IPS-20b (cell line): ENCODE measurements around the gene RGL3.
"Not testable (repeated sequence)": the region's sequence is repeated elsewhere in the genome, so short reads cannot be mapped to it uniquely, and the experiment has no call there.

ENCODE experiments used
- H3K27ac ChIP-seq: one replicate; pipeline ENCODE4 v1.5.1; 2013; ENCODE audit warnings: low read length
- H3K27me3 ChIP-seq: 2 replicates; pipeline ENCODE4 v1.6.1; 2013; ENCODE audit warnings: mild to moderate bottlenecking, low read length, inconsistent platforms; ENCODE audit not compliant: insufficient read depth
- H3K36me3 ChIP-seq: 2 replicates; pipeline ENCODE4 v1.6.1; 2013; ENCODE audit warnings: low read depth, mild to moderate bottlenecking, inconsistent platforms, low read length, moderate library complexity; ENCODE audit not compliant: insufficient read depth
- H3K4me1 ChIP-seq: 2 replicates; pipeline ENCODE4 v1.6.1; 2013; ENCODE audit warnings: mild to moderate bottlenecking, control low read depth, inconsistent platforms, low read length, moderate library complexity; ENCODE audit not compliant: insufficient read depth
- H3K4me3 ChIP-seq: 2 replicates; pipeline ENCODE4 v1.5.1; 2013; ENCODE audit warnings: mild to moderate bottlenecking, low read length, inconsistent platforms
- H3K9ac ChIP-seq: 2 replicates; pipeline ENCODE4 v1.6.1; 2013; ENCODE audit warnings: low read depth, mild to moderate bottlenecking, inconsistent platforms, low read length, moderate library complexity
- H3K9me3 ChIP-seq: 2 replicates; pipeline ENCODE4 v1.6.1; 2013; ENCODE audit warnings: mild to moderate bottlenecking, low read depth, low read length, inconsistent platforms; ENCODE audit not compliant: insufficient read depth

The RGL3 gene

GRCh38 chr19:11446652-11447301 is 27.7 kb upstream of the RGL3 start:
- Histone ChIP-seq H3K27ac (no peak overlapping the region), H3K9me3 (no peaks in the 10 kb centered on the region), H3K36me3 (peaks cover 75% of the 10 kb centered on the region)

DNA sequence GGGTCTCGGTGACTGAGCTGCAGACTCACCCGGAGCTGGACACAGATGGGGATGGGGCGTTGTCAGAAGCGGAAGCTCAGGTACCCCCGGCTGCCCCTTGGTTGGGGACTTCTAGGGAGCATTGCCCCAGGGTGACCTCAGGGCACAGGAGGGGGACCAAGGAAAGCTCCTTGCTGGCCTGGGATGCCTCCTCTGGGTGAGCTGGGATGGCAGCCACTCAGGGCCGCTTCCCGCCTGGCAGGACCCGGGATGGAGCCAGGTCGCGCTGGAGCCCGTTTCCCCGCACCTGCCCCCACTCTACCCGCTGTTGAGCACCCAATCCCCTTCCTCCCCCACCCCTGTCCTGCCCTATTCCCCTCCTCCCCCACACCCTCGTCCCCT is 27.1 kb upstream of the RGL3 start:
- H3K27me3 ChIP-seq, result no peaks in the 10 kb centered on the region
- H3K9ac ChIP-seq, result no peak overlapping the region
- peaks cover 81% of the 10 kb centered on the region for H3K36me3 ChIP-seq
- H3K4me1 ChIP-seq, result no peaks in the 10 kb centered on the region
- H3K27ac ChIP-seq, result no peak overlapping the region
- H3K9me3 ChIP-seq, result no peaks in the 10 kb centered on the region
- H3K4me3 ChIP-seq, result no peak overlapping the region

More at GRCh38 chr19:11446652-11447301, 27.7 kb upstream of the RGL3 start:
- no peaks in the 10 kb centered on the region for H3K27me3 ChIP-seq
- H3K9ac ChIP-seq, result no peak overlapping the region
- no peaks in the 10 kb centered on the region; the same call in 1 of the 2 replicates for H3K4me1 ChIP-seq
- H3K4me3 ChIP-seq, result no peak overlapping the region

DNA sequence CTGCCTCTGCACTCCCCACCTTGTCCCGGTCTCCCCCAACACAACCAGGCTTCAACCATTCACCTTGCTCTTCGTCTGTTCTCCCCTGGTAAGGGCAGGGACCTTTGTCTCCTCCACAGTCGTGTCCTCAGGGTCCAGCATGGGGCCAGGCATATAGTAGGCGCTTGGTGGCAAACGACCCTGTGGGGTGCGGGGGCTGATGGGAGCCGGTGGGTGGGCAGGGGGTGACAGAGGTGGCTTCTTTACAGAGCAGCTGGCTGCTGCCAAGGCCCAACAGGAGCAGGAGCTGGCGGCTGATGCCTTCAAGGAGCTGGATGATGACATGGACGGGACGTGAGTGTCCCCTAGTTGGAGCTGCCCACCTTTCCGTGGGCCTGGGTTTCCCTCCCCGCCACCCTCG is 26.0 kb upstream of the RGL3 start:
- Histone ChIP-seq H3K9ac (no peak overlapping the region), H3K36me3 (peaks cover 82% of the 10 kb centered on the region)

GRCh38 chr19:11444059-11444458 is 24.9 kb upstream of the RGL3 start:
- H3K9me3 ChIP-seq, result no peaks in the 10 kb centered on the region
- H3K36me3 ChIP-seq, result peaks cover 85% of the 10 kb centered on the region
- H3K27ac ChIP-seq, result no peak overlapping the region
- no peaks in the 10 kb centered on the region for H3K27me3 ChIP-seq
- H3K9ac ChIP-seq, result no peak overlapping the region
- H3K4me3 ChIP-seq, result no peak overlapping the region
- no peaks in the 10 kb centered on the region for H3K4me1 ChIP-seq

More for the DNA sequence above, 26.0 kb upstream of the RGL3 start:
- Histone ChIP-seq H3K4me1 (no peaks in the 10 kb centered on the region), H3K4me3 (no peak overlapping the region), H3K27me3 (no peaks in the 10 kb centered on the region), H3K9me3 (no peaks in the 10 kb centered on the region), H3K27ac (no peak overlapping the region)

- Histone ChIP-seq H3K27ac (no peak overlapping the region), H3K4me3 (no peak overlapping the region), H3K4me1 (peaks cover 5% of the 10 kb centered on the region), H3K9ac (no peak overlapping the region), H3K36me3 (peaks cover 60% of the 10 kb centered on the region), H3K27me3 (no peaks in the 10 kb centered on the region), H3K9me3 (no peaks in the 10 kb centered on the region)
Observed at GRCh38 chr19:11437955-11438354, 18.8 kb upstream of the RGL3 start.

GRCh38 chr19:11435833-11436313 is 16.8 kb upstream of the RGL3 start:
- H3K27me3 ChIP-seq, result no peaks in the 10 kb centered on the region
- peaks cover 5% of the 10 kb centered on the region for H3K4me1 ChIP-seq
- peak overlapping the region; percentile 94 for H3K9ac ChIP-seq
- H3K36me3 ChIP-seq, result peaks cover 40% of the 10 kb centered on the region
- no peaks in the 10 kb centered on the region for H3K9me3 ChIP-seq
- H3K4me3 ChIP-seq, result peak overlapping the region; percentile 87
- H3K27ac ChIP-seq, result peak overlapping the region; percentile 2

DNA sequence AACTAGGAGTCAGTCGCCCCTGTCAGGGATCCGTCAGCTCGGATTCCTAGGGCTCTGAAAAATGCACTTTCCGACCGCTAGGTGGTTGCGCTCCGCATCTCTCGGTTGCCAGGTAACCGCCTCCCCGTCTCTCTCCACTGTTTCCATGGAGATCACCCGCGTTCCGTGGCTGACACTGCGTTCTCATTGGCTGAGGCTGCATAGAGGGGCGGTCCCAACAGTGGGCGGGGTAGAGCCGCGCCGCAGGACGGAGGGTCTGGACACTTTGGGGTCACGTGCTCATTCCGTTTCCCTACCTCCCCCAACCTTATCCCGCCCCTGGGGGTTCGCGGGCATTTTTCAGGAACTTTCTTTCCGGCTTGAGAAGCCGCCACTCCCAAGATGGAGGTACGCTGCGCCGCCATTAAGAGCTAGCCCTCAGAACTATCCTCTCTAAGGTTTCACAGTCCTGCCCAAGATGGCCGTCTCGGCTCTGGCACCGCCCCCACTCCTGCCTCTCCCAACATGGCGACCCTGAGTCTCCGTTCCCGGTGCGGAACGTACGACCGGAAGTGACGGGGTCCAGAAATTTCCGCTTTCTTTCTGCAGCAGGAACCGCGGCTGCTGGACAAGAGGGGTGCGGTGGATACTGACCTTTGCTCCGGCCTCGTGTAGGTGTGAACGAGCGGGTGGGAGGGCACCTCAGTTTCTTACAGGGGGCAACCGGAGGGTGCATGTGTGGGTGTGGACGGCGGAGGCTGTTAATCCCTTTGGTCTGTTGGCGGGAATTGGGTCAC is 16.1 kb upstream of the RGL3 start, which contains the start of the genes ODAD3 and PRKCSH:
ODAD3 (minus strand) TSS at position 65 of the 776 bp plus-strand sequence. CDS start 105 bp downstream, outside the sequence.
PRKCSH (plus strand) TSS at position 579 of the 776 bp plus-strand sequence. CDS start 483 bp downstream, outside the sequence.
- H3K36me3 ChIP-seq, result peaks cover 34% of the 10 kb centered on the region
- peak within 1 kb of the TSS; percentile 94 for H3K9ac ChIP-seq
- H3K4me3 ChIP-seq, result peak within 1 kb of the TSS; percentile 87
- H3K9me3 ChIP-seq, result no peaks in the 10 kb centered on the region
- peaks cover 5% of the 10 kb centered on the region for H3K4me1 ChIP-seq
- H3K27ac ChIP-seq, result peak within 1 kb of the TSS; percentile 2
- no peaks in the 10 kb centered on the region for H3K27me3 ChIP-seq

GRCh38 chr19:11434703-11435056 is 15.6 kb upstream of the RGL3 start:
- H3K9me3 ChIP-seq, result no peaks in the 10 kb centered on the region
- H3K4me3 ChIP-seq, result peak overlapping the region; percentile 69
- peak overlapping the region; percentile 38; the same call in 1 of the 2 replicates for H3K9ac ChIP-seq
- peaks cover 30% of the 10 kb centered on the region for H3K36me3 ChIP-seq
- no peak overlapping the region for H3K27ac ChIP-seq
- H3K27me3 ChIP-seq, result no peaks in the 10 kb centered on the region
- peaks cover 5% of the 10 kb centered on the region for H3K4me1 ChIP-seq

- H3K4me1 ChIP-seq, H3K4me3 ChIP-seq, H3K27me3 ChIP-seq, H3K27ac ChIP-seq, H3K9ac ChIP-seq, H3K9me3 ChIP-seq: not testable (repeated sequence)
- peaks cover 23% of the 10 kb centered on the region for H3K36me3 ChIP-seq
Observed at GRCh38 chr19:11433526-11433925, 14.4 kb upstream of the RGL3 start.

DNA sequence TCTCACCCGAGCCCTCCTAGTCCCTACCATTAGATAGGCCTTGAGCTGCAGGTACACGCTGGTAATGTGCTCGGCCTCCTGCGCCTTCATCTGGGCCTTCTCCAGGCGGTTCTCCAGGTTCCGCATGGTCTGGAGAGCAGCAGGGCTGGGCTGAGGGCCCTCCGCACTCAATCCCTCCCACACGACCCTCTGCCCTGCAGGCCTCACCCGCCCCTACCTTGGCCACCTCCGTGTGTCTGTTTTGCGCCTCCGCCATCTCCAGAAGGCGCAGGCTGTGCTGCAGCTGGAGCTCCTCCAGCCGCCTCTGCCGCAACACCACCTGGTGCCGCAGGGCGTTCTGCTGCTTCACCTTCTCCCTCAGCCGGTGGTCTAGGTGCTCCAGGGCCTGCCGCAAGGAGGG is 7.5 kb upstream of the RGL3 start:
- H3K4me1 ChIP-seq, result no peaks in the 10 kb centered on the region

DNA sequence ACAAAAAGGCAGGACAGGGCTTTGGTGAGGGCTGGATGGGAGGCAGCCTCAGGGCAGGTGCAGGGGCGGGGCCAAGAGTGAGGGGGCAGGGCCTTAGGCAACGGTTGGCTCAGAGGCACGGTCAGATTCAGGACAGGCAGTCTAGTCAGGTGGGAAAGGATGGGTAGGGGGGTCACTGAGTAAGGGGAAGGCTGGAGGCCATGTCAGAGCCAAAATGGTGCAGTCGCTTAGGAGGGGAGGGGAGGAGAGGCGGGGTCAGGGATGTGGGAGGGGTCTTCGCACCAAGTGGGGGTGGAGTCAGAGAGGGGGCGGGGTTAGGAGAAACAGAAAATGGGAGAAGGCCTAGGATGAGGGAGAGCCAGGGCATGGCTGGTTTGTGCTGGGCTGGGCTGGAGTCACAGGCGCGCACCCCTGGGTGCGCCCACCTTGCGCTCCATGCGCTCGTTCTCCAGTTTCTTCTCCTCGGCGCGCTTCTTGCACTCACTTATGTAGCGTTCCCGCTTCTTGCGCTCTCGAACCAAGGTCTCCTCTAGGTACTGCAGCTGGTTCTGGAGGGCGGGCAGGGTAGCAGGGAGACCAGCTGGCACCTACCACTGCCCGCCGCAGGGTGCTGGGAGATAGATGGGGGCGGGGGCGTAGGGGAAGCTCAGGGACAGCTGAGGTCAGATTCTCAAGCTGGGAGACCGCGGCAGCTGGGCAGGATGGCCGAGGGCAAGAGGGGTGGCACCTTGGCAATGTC is 6.8 kb upstream of the RGL3 start:
- H3K27ac ChIP-seq, result no peak overlapping the region
- H3K4me3 ChIP-seq, result no peak overlapping the region
- H3K9ac ChIP-seq, result no peak overlapping the region
- H3K36me3 ChIP-seq, result no peaks in the 10 kb centered on the region
- peaks cover 33% of the 10 kb centered on the region for H3K27me3 ChIP-seq
- H3K9me3 ChIP-seq, result no peaks in the 10 kb centered on the region
- no peaks in the 10 kb centered on the region; the same call in 1 of the 2 replicates for H3K4me1 ChIP-seq

More for the DNA sequence above, 7.5 kb upstream of the RGL3 start:
- peaks cover 25% of the 10 kb centered on the region for H3K27me3 ChIP-seq
- no peak overlapping the region for H3K27ac ChIP-seq
- H3K36me3 ChIP-seq, result no peaks in the 10 kb centered on the region
- no peaks in the 10 kb centered on the region for H3K9me3 ChIP-seq
- no peak overlapping the region for H3K9ac ChIP-seq
- no peak overlapping the region for H3K4me3 ChIP-seq
